GM21515 (cell line): Measurements from ENCODE around the gene ANKLE2.

ENCODE experiments used
- ATAC-seq: cut with Tn5 transposase; IDR thresholded peaks from one replicate; pipeline ENCODE4 v1.9.1; 2021; ENCODE audit not compliant: unreplicated experiment

Gene ANKLE2

DNA sequence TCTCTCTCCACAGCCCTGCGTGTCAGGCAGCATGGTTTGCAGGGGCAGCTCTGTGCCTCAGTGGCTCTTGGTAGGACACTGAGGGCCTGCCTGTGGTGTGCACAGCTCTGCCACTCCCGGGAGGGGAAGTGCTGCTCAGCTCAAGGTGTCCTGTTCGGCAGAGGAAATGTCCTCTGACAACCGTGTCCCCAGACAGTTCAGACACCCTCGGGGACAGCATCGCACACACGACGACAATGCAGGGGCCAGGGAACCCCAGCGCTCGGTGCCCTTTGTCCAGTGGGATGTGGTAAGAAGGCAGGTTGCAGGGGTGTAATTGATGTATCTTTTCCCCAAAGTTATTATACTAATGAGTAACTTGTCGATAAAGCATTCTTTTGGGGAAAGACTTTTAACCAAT, 14.2 kb downstream of the ANKLE2 start:
- ATAC-seq = no peak

DNA sequence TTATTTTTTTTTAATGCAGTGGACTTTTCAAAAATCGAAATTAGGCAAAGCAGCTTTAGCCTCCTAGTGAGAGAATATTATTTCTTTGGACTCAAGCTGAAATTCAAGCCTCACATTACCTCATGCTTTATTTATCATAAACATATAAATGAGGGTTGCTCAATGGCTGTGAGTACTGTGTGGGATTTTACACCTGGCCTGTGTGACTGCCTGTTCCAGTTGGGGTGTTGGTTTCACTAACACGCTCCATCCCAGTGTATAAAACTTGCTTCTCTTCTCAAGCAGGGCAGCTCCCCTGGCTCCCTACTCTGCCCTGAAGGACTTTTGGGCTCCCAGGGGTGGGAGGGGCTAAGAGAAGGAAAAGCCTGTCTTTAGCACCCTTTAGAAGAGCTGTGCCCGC, 15.0 kb downstream of the ANKLE2 start:
- no peak for ATAC-seq

DNA sequence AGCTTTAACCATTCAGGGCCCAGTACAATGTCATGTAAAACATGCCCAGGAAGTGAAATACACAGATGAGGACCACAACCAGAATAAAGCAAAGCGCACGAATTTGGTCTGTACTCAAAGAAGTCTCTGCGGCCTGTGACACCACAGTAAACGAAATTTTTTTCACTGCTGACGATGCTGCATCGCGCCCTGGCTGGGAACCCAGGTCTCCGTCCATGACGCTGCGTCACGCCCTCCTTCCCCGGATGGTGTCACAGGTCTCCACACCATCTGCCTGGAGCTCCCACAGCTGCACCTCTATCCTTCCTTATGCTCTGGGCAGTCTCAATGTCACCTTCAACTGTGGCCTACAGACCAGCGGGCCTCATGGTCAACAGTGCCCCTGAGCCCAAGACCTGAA, 17.8 kb downstream of the ANKLE2 start:
- no peak for ATAC-seq

DNA sequence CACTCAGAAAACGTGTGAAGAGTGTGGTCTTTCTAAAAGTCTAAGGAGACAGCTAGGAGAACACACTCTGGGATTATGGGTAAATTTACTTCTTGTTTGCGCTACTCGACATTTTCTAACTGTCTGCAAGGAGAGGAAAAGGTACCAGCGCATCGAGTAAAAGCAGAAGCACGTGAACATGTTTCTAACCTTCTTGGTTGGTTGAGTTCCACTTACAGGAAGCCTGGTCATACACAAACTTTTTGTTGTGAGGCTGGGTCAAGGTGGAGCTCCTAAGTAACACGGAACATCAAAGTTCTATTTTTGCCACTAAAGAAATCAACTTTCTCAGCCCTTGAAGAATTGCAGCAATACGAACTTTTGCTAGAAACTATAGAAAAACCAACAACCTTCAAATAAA, 20.0 kb downstream of the ANKLE2 start:
- no peak for ATAC-seq

DNA sequence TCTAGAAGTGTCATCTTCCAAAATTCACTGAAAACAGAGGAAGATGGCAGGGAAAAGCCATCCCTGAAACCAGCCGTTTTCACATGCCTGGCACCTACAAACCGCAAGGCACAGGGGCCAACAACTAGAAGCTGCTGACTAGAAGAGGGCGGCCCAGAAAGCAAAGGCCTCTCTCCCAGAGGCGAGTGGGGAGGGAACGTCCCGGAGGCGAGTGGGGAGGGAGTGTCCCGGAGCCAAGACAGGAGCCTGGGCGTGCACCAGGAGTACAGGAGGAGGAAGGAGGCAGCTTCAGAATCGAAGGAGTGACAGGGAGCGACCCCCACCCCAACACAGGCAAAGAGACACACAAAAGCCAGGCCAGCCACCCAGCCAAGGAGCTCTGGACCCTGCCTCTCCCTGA, 21.0 kb downstream of the ANKLE2 start:
- ATAC-seq = no peak

DNA sequence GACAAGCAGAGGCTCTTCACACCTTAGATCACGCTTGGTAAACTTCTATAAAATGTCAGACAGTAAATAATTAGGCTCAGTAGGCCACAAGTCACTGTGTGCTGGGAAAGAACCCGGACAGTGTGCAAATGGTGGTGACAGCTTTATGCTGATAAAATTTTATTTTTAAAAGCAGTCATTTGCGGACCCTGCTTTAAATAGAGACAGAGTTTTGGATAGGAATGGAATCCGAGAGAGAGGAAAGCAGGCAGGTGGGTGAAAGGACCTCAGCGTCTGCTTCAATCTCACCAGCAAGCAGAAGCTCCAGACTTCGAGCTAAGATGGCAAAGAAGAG, 21.4 kb downstream of the ANKLE2 start:
- ATAC-seq = no peak

DNA sequence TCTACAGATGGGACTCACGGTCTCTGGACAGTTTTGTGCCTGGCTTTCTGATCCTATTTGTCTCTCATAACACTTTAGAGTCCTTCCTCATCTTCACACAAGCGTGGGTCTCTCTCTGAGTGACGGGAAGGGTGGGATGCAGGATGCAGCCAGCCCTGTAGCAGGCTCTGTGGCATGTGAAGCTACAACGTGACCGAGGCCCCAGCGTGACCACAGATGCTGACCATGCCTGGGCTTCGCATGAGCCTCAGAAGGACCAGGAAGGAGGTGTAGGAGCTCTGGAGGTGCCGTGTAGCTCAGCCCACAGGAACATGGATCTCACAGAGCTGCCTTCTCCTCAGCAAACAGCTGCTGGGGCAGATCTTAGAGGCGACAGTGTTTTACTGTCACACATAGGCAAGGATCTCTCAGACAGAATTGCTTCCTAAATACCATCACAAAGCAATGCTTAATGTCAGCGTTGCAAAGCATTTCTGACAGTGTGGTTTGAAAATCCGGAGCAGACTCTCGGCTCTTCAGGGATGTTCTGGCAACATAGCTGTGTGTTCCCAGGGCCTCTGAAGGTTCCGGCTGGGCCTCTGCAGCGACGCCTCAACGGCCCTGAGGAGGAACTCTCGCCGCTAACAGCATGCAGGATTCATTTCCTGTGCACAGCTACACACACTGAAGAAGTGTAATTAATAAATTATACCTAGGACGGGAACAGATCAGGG, 21.9 kb downstream of the ANKLE2 start:
- ATAC-seq = no peak

DNA sequence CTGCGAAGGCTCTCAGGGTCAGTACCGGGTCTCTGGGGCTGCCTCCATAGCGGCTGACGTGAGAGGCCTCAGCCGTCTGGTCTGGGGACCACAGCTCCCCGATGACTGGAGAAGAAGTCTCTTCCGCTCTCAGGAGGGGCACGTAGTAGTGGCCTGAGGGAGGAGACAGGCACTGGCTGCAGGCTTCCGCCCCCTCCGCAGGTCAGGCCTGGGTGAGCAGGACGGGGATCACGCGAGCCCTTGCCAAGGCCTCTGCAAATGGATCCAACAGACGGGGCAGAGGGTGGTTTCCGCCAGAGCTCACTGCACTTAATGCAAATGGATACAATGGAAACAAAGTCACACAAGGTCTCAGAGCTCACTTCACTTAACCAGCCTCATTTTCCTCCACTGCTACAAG, 24.7 kb downstream of the ANKLE2 start:
- no peak for ATAC-seq

DNA sequence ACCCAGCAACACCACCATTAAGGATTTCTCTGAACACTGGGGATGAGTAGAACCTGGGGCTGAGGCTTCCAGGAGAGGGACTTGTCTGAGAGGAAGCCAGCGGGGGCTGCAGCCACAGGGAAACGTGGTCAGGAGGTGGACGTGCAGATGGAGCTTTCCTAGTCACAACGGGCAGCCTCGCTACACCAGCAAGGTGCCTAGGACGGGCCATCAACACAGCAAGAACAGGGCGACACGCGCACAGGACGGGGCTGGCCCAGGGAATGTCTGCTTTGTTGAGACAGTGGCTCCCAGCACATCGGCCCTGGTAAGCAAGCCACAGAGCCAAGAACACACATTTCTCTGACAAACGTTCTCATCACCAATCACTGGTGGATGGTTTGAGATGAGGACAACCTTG, 25.3 kb downstream of the ANKLE2 start:
- ATAC-seq = no peak

DNA sequence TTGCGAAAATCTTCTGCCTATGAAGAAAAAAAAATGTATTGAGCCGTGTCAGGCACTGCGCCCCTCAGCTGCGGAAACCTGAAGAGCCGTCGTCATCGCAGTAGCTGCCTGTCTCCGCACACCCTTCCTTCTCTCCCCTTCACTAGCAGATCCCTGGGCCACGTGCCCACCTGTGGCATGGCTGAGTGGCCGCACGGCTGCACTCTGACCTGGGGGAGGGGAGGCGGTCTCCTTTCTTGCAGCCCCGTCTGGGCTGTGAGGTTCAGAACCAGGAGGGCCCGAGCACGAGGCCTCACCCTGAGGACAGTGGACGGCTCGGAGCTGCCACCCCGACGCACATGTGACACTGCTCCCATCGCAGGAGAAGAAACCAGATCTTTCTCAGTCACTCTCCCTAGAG, 26.1 kb downstream of the ANKLE2 start:
- no peak for ATAC-seq

DNA sequence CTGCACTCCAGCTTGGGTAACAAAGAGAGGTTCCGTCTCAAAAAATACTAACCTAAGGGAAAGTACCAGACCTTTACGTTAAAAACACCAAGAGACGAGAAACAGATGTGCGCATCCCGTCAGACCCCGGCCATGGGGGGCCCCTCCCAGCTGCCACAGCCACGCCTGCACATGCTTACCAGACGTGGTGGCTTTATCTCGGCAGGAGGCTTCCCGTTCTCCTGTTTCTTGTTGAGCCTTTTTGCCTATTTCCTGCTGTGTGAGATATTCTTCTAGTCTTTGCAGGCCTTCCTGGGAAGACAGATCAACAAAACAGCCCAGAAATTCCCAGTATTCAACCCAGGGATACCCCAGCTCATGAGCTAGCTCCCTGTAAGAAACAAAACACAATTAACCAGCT, 27.4 kb downstream of the ANKLE2 start:
- no peak for ATAC-seq

DNA sequence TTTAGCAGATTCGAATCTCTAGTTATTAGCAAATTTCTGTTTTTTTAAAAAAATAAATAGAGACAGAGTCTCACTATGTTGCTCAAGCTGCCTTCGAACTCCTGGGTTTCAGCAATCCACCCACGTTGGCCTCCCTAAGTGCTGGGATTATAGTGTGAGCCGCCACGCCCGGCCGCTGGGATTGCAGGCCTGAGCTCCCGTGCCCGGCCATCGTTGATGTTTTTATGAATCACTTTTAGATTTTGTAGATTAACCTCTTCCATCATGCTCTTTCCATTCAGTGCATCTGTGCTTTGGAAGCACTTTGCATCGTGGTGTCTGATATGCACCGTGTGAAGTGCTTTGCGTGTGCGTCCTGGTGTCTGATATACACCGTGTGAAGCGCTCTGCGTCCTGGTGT, 30.1 kb downstream of the ANKLE2 start:
- ATAC-seq = no peak

DNA sequence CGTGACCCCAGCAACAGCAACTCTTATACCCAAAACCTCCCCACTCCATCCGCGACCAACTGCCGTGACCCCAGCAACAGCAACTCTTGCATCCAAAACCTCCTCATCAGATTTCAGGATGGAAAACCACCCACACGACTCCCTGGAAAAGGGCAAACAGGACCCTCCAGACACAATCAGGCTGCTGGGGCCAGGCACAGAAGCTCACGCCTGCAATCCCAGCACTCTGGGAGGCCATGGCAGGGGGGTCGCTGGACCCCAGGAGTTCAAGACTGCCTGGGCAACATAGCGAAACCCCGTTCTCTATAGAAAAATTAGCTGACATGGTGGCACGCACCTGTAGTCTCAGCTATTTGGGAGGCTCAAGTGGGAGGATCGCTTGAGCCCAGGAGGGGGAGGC, 31.3 kb downstream of the ANKLE2 start:
- no peak for ATAC-seq

DNA sequence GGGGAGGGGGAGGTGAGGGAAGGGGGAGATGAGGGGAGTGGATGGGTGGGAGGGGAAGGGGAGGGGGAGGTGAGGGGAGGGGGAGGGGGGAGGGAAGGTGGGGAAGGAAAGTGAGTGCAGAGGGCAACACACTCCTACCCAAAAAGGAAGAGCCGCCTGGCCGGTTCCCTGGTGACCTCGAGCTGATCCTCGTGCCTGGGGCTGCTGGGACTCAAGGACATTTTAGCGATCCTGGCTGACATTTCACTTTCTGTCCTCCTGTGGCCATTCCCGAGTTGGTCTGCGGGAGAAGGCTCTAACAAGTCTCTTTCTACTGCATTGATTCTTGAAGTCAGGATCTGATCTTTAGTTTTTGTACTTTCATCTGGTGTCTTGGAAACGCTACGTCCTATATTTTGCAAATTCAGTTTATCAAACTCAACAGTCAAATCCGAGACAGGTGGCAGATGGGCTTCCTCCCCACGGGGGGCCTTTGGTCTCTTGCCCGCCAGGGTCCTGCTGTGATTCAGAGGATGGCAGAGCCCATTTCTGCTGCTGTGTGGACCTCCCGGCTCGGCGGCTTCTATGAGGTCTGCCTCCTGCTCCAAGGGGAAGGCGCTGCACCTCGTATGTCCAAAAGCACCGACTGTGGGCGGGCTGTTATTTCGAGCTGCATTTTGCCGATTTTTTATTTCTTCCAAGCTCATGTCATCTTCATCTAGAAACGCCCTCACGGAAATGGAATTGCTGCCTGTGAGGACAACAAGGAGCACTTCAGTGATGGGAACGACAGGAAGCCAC, 31.9 kb downstream of the ANKLE2 start:
- ATAC-seq = no peak

DNA sequence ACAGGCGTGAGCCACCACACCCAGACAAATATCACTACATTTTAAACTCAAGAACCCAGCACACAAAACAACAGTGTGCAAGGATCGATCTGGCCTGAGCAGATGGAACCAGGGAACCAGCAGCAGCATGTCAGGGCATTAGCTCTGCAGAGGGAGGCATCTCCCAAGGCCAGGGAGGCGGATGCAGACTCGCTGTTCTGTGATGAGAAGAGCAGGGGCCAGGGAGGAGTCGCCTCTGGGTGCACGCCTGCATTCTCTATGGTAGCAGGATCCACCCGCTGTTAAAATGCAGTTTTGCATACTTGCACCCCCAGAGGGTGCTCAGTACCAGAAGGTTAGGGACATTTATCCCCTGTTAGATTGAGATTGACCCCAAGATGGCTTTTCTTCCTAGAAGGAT, 33.1 kb downstream of the ANKLE2 start:
- no peak for ATAC-seq

DNA sequence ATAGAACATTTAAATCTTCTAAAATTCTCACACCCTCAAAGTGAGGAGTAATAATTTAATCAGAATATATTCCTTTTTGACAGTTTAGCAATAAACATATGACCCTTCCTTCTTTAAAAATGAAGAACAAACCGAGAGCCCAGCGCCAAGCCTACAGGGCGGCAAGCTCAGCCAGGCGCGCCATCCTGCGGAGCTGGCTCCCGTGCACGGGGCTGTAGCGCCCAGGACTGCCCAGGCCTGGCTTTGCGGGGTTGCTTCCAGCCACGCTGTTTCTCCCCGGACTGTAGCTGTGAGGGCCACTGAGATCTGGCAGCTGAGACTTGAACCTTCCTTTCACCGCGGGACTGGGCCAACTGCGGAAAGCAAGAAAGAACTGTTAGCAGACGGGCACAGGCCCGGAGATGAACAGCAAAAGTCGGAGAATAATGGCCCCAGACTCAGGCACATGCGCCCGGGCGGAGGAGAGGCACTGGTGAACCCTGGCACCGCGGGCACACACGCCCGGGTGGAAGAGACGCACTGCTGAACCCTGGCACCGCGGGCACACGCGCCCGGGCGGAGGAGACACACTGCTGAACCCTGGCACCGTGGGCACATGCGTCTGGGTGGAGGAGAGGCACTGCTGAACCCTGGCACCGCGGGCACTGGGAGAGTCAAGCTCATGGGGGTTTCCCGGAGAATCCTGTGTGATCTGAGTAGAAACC, 34.4 kb downstream of the ANKLE2 start:
- no peak for ATAC-seq

DNA sequence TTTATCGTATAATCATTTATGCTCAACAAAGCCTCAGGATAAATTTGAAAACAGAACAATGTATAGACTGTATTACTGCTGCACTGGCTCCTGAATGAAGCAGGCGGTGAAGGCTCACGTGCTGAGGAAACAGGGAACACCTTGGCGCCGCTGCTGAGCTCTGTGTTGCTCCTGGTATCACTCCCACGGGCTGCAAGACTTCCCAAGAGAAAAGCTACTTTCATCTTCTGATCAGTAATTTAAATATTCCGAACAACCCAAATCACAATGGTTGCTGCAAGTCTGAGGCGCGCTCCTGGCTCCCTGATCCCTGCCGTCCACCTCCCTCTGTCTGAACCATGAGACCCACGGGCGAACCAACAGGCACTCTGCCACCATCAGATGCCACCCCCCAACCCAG, 35.2 kb downstream of the ANKLE2 start:
- no peak for ATAC-seq

DNA sequence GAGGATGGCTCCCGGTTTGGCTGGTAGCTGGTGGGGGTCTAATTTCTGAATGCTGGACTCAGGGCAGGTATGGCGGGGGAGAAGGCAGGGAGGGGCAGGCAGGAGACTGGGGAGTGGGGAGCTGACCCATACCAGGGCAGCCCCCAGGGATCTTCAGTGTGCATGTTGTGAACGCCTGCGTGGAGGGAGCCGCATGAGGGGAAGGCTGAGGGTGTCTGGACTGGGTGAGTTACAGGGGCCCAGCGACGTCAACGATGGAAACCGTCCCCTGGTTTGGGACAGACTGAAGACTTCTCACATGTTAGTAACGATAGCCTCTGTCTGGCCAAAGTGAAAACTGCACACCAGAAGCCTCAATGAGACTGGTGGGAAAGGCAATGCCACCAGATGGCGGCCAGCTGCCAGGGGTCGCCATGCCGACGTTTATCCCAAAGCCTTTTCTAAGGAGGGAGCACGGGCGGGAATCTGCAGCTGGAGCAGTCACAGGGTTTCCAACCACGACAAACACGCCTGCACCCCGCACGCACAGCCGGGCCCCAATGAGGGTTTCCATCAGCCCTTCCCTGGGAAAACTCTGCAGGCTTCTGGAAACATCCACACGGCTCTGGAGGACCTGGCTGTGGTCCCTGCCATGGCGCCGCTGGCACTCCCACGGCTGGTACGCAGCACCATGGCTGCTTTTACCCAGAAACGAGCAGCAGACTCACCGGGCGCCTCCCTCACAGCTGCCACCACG, 37.0 kb downstream of the ANKLE2 start:
- ATAC-seq = no peak

DNA sequence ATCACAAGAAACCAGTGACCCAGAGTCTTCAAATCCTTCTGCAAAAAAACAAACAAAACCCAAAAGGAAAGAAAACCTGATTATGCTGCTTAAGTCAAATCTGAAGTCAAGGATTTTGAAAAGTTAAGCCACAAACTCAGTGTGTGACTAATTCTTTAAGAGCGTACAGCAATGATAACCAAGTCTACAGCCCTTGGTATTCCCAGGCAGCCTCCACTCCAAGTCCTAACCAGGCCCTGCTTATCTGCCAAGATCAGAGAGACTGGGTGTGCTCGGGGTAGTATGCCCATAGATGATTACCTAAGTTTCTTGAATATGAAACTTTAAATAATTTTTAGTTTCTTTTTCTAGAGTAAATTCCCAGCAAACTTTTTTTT, 37.9 kb downstream of the ANKLE2 start:
- no peak for ATAC-seq

DNA sequence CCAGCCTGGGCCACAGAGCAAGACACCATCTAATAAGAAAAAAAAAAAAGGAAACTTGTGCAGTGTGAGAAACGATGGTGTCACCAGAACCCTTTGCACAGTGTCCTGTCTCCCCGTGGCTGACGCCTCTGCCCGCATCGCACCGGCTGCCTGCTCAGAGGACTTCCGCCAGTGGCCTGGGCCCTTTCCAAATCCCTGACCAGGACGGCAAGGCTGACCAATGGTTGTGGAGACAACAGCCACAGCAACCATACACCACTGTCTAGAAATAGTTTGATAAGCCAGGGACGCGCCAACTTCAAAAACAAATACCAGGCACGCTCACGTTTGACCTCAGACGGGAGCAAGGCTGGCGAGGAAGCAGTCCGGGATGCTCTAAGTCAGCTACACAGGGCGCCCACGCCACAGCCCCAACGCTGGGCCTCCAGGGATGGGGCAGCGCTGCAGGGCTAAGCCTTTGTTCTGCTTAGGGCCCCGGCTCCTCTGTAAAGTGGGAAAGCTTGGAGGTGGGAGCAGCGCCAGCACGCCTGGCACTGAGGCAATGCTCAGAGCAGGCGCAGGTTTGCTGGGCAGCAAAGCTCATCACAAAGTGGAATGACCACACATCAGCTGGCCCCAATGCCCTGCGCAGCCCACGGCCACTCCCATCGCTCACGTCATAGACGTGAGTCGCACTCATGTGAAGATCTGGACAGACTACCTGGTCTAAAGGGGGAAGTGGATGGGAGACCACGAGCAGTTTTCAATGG, 38.4 kb downstream of the ANKLE2 start:
- ATAC-seq = no peak
